Right lobe of liver (tissue), 6 donors: ENCODE data around the gene CLCN4. TPM values are rescaled to one million over a fixed set of nuclear protein-coding genes. Genes with fewer than 3 reads are reported as not detected.

Experiments used
- ATAC-seq, 4 donors: fragments of 200-7000 bp; cut with Tn5 transposase; one replicate each; pipeline ENCODE4 v1.9.1; 2020; ENCODE audit warnings: mild to moderate bottlenecking in 4 of 4, moderate library complexity in 4 of 4
- DNase-seq, 3 donors: peaks; one replicate each; pipeline ENCODE4 v3.0.0-alpha.2; 2020
- H3K27ac ChIP-seq, 3 donors: fragments of 200-600 bp; one replicate each; pipeline ENCODE4 v1.8.0; 2022
- H3K27me3 ChIP-seq, 2 donors: fragments of 200-600 bp; one replicate each; pipeline ENCODE4 v1.8.0; 2022
- H3K36me3 ChIP-seq, 4 donors: fragments of 200-600 bp; sonication (generic) in 1 of 4; one replicate each; pipeline versions ENCODE4 v1.5.1 to v1.8.0; 2017 to 2022; ENCODE audit warnings: control low read depth in 1 of 4
- H3K4me1 ChIP-seq, 4 donors: fragments of 200-600 bp; sonication (generic) in 1 of 4; one replicate each; pipeline versions ENCODE4 v1.5.1 to v1.8.0; 2017 to 2022; ENCODE audit warnings: control low read depth in 1 of 4
- H3K4me3 ChIP-seq, 3 donors: fragments of 200-600 bp; one replicate each; pipeline ENCODE4 v1.8.0; 2022
- H3K9me3 ChIP-seq, 4 donors: fragments of 200-600 bp; sonication (generic) in 1 of 4; one replicate each; pipeline versions ENCODE4 v1.5.1 to v1.8.0; 2017 to 2022; ENCODE audit warnings: control low read depth in 1 of 4
- CTCF ChIP-seq, 4 donors: fragments of 200-600 bp in 3 of 4; fragments of 450-650 bp in 1 of 4; IDR thresholded peaks; one replicate each; pipeline versions ENCODE4 v1.5.1 to v1.8.0; 2016 to 2022; ENCODE audit warnings: antibody characterized with exemption in 4 of 4, mild to moderate bottlenecking in 2 of 4
- POLR2A ChIP-seq: fragments of 450-650 bp; IDR thresholded peaks from one replicate; pipeline ENCODE4 v1.6.1; 2017; ENCODE audit warnings: antibody characterized with exemption, mild to moderate bottlenecking
- WGBS: methylation state at CpG from one replicate; pipeline ENCODE4 v1.1.6; 2018; ENCODE audit warnings: low coverage, low lambda C conversion rate; ENCODE audit not compliant: insufficient coverage; ENCODE audit errors: missing lambda C conversion rate; 5-methylcytosine and 5-hydroxymethylcytosine counted together
- intact Hi-C, 2 donors: fragments of 100-400 bp; cut with DNase I; formaldehyde crosslinking; loops; one replicate each; pipeline versions ENCODE4 v1.11.2 to v1.14.1; 2022
- total RNA-seq, 6 experiments: library from RNA; depleted of rRNA in 2 of 6; stranded (reverse); fragments of >200 nt in 2 of 6; fragmentation: NEBNext Ultra II Directional in 3 of 6; extraction: Animal tissue kit (Norgen Biotek cat#: 25700) in 3 of 6; gene quantifications; one replicate each; pipeline versions ENCODE4 v1.1.0 to v1.2.4, GENCODE V29; 2016 to 2023
- donor health status: DM: no; HTN: yes; CAD: no.
- donor health status: DM: no; HTN: no; CAD: no.
- donor health status: DM: no; HTN: no; CAD: no.
- donor health status: DM: no; HTN: yes; CAD: no.
- donor health status: DM: no; HTN: yes; CAD: no.

Gene CLCN4
- total RNA-seq, 6 experiments from 2014 or later: 3.5 to 5.5 (median 4.0) TPM

- intact Hi-C loops: no loop called here
- no peaks in the 10 kb centered on the region for H3K36me3 ChIP-seq
- H3K4me3 ChIP-seq: no peak overlapping the region
- DNase-seq (no peak), ATAC-seq (no peak)
- no peaks in the 10 kb centered on the region for H3K27me3 ChIP-seq
- H3K27ac ChIP-seq: no peak overlapping the region
- TF ChIP-seq CTCF (IDR thresholded peaks at IDR 0.05) (no peak), POLR2A (no peak)
- WGBS: 62% methylated on average over 11 of the region's 12 CpGs
- H3K9me3 ChIP-seq: no peaks in the 10 kb centered on the region
- no peaks in the 10 kb centered on the region for H3K4me1 ChIP-seq
Measured at GRCh38 chrX:10223276-10223675, 66.5 kb downstream of the CLCN4 start.

GRCh38 chrX:10223781-10224180 lies 67.0 kb downstream of the CLCN4 start:
- DNase-seq (no peak), ATAC-seq (no peak)
- intact Hi-C loops: no loop called here
- H3K4me1 ChIP-seq: no peaks in the 10 kb centered on the region
- no peaks in the 10 kb centered on the region for H3K9me3 ChIP-seq
- H3K4me3 ChIP-seq: no peak overlapping the region
- 60% methylated on average over 8 of the region's 8 CpGs for WGBS
- H3K36me3 ChIP-seq: no peaks in the 10 kb centered on the region
- H3K27ac ChIP-seq: no peak overlapping the region
- H3K27me3 ChIP-seq: no peaks in the 10 kb centered on the region
- TF ChIP-seq CTCF (IDR thresholded peaks at IDR 0.05) (no peak), POLR2A (no peak)

GRCh38 chrX:10230222-10230621 lies 73.4 kb downstream of the CLCN4 start:
- Histone ChIP-seq H3K27me3 (no peaks in the 10 kb centered on the region), H3K4me1 (no peaks in the 10 kb centered on the region), H3K4me3 (no peak overlapping the region), H3K9me3 (no peaks in the 10 kb centered on the region), H3K27ac (no peak overlapping the region), H3K36me3 (no peaks in the 10 kb centered on the region)
- no peak for ATAC-seq
- WGBS: 66% methylated on average over 4 of the region's 4 CpGs
- intact Hi-C loops: no loop called here
- no peak for TF ChIP-seq CTCF (IDR thresholded peaks at IDR 0.05)
- TF ChIP-seq POLR2A: no peak
- no peak for DNase-seq

GRCh38 chrX:10231461-10231860 lies 74.7 kb downstream of the CLCN4 start:
- DNase-seq: no peak

More at GRCh38 chrX:10231461-10231860, 74.7 kb downstream of the CLCN4 start:
- TF ChIP-seq POLR2A (no peak), CTCF (IDR thresholded peaks at IDR 0.05) (no peak)
- no peaks in the 10 kb centered on the region for H3K4me1 ChIP-seq
- ATAC-seq: no peak
- H3K9me3 ChIP-seq: no peaks in the 10 kb centered on the region
- H3K27me3 ChIP-seq: no peaks in the 10 kb centered on the region
- H3K27ac ChIP-seq: no peak overlapping the region
- no peaks in the 10 kb centered on the region for H3K36me3 ChIP-seq
- H3K4me3 ChIP-seq: no peak overlapping the region
- intact Hi-C loops: no loop called here
- 42% methylated on average over 4 of the region's 4 CpGs for WGBS
